NCI-H2196 treated with DMSO at 0.1 percent for 48 hours (cell line): ENCODE measurements around the gene MBD5.

Experiments
- DNase-seq: peaks from one replicate; lab custom pipeline; 2025; ENCODE audit not compliant: unreplicated experiment; lab: John Stamatoyannopoulos, UW

Gene MBD5

DNA sequence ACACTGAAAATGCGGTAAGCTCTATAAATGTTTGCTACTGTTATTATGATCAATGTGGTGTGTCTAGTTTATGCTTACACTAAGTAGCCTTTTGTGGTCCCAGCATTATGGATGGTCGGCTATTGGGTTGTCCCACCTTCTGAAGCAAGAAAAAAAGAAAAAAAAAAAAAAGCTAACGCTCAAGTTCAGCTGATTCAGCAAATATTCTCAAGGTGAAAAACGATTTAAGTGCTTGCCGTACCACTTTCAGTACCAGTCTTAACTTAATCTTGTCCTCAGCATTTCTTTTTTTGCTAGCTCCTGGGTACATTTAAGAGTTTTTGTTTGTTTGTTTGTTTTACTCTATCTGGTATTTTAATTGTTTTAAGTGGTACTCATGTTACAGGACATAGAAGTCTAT is 87.5 kb downstream of the MBD5 start:
- DNase-seq, result no peak

GRCh38 chr2:148110184-148110583 is 89.3 kb downstream of the MBD5 start:
- no peak for DNase-seq

GRCh38 chr2:148122788-148123187 is 101.9 kb downstream of the MBD5 start:
- no peak for DNase-seq

DNA sequence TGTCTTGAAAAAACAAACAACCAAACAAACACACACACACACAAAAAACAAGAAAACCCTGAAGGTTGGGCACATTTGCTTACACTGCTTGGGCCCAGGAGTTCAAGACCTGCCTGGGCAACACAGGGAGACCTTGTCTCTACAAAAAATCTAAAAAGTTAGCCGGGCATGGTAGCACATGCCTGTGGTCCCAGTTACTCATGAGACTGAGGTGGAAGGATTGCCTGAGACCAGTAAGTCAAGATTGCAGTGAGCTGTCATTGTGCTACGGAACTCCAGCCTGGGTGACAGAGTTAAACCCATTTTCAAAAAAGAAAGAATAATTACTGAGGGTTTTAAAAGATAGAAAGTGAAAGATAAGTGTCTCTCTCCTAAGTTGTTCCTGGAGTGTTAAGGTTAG is 103.4 kb downstream of the MBD5 start:
- no peak for DNase-seq

DNA sequence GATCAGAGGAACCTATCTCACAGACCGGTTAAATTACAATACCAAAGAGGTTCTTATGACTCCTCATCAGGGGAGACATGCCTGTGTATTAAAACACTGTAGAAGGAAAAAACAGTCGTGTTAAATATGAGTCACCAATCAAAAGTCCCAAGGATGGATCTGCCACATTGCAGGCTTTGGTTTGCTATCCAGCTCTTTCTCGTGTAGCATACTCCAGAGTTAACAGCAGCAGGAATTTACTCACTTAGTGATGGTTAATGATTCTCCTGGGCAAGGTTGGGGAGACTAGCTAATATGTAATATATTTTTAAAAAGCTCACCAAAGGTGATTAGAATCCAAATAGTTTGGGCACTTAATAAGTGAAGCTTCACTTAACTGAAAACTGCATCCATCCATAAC is 109.7 kb downstream of the MBD5 start:
- no peak for DNase-seq

DNA sequence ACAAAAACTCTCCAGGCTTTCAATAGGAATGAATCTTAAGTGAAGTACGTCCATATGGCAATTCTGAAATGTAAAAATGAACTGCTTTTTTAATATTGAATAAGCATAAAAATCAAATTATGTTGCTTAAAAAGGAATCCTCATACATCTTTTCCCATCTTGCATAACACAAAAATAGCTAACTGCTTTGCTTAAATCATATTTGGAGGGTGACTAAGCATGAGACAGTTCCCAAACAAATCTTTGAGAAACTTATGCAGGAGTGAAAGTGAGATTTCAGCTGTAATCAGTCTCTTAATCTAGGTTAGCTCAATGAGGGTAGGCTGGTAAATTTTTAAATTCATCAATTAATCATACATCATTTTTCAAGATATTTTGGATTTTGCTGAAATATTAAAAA is 111.5 kb downstream of the MBD5 start:
- no peak for DNase-seq

DNA sequence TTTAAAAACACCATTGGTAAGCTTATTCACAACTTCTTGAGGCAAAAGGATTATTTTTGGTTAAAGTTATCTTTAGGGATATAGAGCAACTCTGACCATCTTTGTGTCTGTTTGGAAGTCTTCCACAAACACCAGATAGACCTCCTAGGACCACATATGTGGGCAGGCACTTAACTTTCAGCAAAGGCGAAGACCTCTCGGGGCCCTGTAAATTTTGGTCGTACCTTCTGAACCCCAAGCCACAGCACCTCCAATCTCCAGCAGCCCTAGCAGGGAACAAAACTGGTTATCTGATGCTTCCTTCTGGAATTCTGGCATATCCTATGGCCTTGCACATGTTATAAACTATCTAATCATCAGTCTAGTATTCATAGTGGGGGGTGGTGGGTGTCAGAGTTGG is 114.8 kb downstream of the MBD5 start:
- DNase-seq, result no peak

- DNase-seq, result no peak
These were observed 115.5 kb downstream of the MBD5 start for GRCh38 chr2:148136441-148136840.

- DNase-seq, result no peak
These were observed 141.1 kb downstream of the MBD5 start for GRCh38 chr2:148161909-148162435.

- DNase-seq, result no peak
These were observed 142.0 kb downstream of the MBD5 start for GRCh38 chr2:148162871-148163270.

- no peak for DNase-seq
These were observed 145.1 kb downstream of the MBD5 start for GRCh38 chr2:148165975-148166374.

DNA sequence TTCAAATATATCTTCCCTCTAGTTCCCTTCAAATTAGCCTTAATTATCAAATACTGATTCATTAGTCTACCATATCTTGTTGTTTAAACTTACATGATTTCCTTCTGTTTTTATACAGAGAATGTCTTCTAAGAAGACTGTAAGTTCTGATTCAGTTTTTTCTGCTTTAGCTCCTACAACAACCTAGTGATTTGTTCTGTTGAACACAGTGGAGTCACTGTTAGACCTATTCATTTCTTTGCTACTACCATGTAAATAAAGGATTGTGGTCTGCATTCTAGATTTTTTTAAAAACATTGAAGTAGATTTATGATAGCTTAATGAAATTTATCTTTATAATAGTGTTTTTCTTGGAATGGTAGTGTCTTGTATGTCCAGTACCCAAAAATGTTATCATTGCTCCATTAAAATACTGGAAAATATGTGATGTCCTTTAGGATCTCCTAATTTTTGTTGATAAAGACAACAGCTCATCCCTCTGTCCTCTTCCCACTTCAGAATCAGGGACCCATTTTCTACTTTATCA is 146.4 kb downstream of the MBD5 start:
- DNase-seq, result no peak

GRCh38 chr2:148167855-148168254 is 147.0 kb downstream of the MBD5 start:
- DNase-seq, result no peak

DNA sequence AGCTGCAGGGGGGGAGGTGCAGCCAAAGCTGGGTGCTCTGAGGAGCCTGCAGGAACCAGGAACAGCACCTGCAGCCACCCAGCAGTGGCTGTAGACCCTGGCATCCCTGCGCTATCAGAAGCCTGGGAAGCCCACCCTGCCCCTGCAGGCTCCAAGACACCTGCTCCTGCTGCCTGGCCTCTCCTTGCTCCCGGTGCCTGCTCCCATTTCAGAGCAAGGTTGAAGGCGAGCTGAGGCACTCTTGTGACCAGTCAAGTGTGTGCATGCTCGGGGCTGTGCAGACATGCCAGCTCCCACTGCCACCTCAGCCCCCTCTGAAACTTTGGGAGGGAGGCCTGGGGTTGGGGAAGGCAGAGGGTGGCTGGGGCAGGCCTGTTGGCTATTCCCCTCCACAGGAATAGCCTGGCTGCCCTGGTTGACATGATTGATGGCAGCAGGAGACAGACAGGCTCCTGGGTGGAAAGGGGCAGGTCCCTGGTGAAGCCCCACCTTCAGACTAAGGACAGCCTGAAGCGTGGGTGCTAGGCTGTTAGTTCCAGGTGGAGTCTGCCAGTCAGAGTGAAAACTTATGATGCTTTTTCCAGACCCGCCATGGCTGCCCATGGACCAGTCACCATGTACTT is 151.4 kb downstream of the MBD5 start:
- DNase-seq, result no peak

DNA sequence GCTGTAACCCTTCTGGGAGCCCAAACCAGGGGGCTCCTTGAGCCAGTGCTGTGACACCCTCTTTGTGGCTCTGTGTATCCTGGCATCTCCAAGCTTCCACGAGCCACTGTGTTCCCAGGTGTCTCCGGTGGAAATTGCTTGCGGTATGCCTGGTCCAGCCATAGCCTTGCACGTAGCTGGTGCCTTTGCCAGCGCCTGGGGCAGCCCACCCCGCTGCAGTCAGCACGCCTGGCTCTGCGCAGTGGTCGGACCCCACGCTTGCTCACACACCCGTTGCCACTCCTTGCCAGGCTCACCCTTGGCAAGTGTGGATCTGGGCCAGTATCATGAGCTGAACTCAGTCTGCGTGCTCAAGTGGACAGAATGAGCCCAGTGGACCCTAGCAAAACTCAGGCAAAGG is 152.3 kb downstream of the MBD5 start:
- DNase-seq, result no peak

DNA sequence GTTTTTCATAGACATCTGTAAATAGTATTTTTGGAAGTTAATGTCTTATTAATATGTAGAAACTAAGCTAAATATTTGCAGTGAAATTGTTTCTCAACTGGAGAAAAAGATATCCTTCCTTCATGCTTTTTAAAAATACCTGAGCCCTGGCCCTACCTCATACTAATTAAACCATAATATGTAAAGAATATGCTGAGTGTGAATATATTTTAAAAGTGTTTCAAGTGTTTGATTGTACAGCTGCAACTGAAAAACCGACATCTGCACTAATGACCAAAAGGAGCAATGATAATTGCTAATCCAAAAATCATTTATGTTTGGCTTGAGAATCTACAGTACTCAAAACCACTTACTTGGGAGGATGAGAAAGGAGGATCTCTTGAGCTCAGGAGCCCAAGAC is 156.7 kb downstream of the MBD5 start:
- DNase-seq, result no peak

DNA sequence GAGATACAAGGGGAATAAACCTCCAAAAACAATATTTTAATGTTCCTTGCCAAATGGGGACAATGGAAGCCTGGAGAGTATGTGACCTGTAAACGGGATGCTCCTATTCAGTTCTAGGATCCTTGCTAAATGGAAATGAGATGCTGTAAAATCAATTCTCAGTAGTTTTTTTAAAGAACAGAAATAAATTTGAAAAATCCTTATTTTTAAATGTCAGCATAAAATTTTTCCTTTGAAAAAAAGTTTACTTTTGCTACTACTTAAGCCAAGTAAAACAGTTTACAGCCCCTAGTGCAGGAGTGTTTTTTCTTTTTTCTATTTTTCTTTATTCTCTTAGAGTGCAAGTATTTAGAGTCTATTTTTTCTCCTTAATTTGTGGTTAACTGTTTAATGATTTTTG is 158.8 kb downstream of the MBD5 start:
- no peak for DNase-seq

DNA sequence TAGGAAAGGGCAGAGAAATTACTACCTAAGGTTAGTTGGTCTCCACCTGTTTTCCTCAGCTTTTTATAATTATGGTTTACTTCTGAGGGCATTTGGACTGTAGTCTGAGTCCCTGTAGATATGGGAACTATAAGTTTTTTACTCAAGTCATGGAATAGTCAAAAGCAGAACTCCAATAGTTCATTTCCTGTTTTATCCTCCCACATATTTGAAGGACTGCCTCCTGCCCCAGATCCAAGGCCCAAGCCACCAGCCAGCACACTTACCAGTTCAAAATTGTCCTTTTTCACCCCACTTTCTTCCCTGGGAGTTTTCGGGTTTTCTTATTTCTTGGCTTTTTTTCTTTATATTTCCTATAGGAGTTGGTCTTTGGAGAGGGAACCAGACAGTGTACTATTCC is 164.1 kb downstream of the MBD5 start:
- no peak for DNase-seq

GRCh38 chr2:148194882-148195281 is 174.0 kb downstream of the MBD5 start:
- DNase-seq, result no peak

- DNase-seq, result no peak
These were observed 180.4 kb downstream of the MBD5 start for GRCh38 chr2:148201075-148202004.

DNA sequence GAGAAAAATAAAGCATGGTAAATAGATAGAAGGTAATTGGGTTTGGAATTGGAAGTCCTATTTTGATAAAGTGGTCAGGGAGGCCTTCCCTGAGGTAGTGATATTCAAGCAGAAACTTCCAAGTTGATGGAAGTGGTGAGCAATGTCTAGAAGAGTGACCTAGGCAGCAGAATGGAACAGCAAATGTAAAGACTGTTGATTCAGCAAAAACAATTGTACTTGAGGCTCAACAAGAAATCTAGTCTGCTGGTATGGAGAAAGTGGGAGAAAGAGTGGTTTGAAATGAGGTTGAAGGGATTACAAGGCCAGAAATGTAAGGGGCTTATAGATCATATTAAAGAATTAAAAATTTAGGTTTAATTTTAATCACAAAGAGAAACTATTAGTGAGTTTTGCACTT is 181.3 kb downstream of the MBD5 start:
- DNase-seq, result no peak

GRCh38 chr2:148207111-148207510 is 186.2 kb downstream of the MBD5 start:
- no peak for DNase-seq
